GM12873 (cell line): ENCODE data around the gene MPST.

Source experiments
- TF ChIP-seq, protein P1 (sequence below): IDR thresholded peaks from 2 replicates; pipeline ENCODE4 v1.5.1; 2012; ENCODE audit warnings: low read depth, mild to moderate bottlenecking, moderate library complexity, low read length, control low read depth; ENCODE audit not compliant: insufficient read depth; ENCODE audit errors: missing control alignments

Gene MPST

DNA sequence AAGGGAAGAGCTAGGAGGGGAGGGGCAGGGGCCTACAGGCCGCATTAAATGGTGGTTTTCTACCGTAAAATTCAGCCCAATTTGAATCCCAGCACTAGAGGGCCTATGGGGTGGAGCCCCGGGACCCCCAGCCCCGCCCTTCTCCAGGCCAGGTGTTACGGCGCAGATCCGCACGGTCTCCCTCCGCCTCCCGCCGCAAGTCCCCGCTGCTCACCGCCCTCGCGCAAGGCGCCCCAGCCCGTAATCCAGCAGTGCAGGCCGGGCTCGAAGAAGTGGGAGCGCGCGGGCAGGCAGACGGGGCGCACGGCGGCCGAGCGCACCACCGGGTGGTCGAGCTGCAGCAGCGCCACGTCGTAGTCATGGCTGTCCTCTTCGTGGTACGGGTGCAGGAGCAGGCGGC is 49.3 kb downstream of the MPST start:
- TF ChIP-seq, protein P1, sequence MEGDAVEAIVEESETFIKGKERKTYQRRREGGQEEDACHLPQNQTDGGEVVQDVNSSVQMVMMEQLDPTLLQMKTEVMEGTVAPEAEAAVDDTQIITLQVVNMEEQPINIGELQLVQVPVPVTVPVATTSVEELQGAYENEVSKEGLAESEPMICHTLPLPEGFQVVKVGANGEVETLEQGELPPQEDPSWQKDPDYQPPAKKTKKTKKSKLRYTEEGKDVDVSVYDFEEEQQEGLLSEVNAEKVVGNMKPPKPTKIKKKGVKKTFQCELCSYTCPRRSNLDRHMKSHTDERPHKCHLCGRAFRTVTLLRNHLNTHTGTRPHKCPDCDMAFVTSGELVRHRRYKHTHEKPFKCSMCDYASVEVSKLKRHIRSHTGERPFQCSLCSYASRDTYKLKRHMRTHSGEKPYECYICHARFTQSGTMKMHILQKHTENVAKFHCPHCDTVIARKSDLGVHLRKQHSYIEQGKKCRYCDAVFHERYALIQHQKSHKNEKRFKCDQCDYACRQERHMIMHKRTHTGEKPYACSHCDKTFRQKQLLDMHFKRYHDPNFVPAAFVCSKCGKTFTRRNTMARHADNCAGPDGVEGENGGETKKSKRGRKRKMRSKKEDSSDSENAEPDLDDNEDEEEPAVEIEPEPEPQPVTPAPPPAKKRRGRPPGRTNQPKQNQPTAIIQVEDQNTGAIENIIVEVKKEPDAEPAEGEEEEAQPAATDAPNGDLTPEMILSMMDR: no peak

DNA sequence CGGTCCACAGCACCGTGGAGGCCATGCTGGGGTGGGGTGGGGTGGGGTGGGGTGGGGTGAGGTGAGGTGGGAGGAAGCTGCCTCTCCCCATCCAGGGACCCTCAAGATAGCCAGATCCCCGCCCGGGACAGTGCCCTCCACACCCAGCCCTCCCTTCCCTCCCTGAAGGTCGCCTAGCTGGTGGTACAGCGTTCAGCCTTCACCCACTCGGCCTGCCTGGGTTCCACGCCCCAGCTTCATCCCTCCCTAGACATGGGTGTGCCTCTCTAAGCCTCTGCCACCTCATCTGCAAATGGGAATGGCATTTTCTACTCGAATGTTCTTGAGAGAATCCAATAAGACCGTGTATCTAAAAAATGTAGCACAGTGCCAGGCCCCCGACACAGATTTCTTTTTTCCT is 49.8 kb downstream of the MPST start:
- TF ChIP-seq, protein P1: no peak

- TF ChIP-seq, protein P1: no peak
Observed at GRCh38 chr22:37069719-37070118, 50.2 kb downstream of the MPST start.

- TF ChIP-seq, protein P1: no peak
Observed at GRCh38 chr22:37070334-37070733, 50.8 kb downstream of the MPST start.

DNA sequence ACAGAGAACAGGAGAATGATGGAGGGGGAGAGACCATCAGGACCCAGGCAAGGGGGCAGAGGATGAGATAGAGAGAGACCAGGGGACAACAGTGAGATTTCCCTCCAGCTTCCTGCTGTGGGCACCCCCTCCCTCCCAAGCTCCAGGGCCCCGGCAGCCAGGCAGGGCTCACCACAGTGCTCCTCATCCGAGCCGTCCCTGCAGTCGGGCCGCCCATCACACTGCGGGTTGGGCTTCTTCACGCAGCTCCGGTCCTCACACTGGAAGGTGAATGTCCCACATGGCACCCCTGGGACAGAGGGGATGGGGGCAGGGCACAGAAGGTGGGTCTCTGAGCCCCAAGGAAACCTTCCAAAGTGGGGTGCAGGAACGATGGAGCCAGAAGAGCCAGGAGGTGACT is 51.2 kb downstream of the MPST start:
- TF ChIP-seq, protein P1: no peak

DNA sequence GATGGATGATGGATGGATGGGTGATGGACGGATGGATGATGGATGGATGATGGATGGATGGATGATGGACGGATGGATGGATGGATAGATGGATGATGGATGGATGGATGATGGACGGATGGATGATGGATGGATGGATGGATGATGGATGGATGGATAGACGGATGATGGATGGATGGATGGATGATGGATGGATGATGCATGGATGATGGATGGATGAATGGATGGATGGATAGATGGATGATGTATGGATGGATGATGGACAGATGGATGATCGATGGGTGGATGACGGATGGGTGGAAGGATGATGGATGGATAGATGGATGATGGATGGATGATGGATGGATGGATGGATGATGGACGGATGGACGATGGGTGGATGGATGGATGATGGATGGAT is 53.1 kb downstream of the MPST start:
- TF ChIP-seq, protein P1: no peak

GRCh38 chr22:37074537-37074936 is 55.0 kb downstream of the MPST start:
- TF ChIP-seq, protein P1: no peak
